Activated CD4-positive, CD25-positive, alpha-beta regulatory T cell treated with anti-CD3 and anti-CD28 coated beads, Interleukin-2, amount 50 U/mL, for 72 hours (primary cell): ENCODE measurements around the gene LCN2.
A peak's percentile ranks its signal among the peaks of the same experiment; 100 is the strongest.
"Not testable (repeated sequence)": the region's sequence is repeated elsewhere in the genome, so short reads cannot be mapped to it uniquely, and the experiment has no call there.

ENCODE experiments used
- DNase-seq: peaks from one replicate; pipeline ENCODE4 v3.0.0; 2021

LCN2 gene

DNA sequence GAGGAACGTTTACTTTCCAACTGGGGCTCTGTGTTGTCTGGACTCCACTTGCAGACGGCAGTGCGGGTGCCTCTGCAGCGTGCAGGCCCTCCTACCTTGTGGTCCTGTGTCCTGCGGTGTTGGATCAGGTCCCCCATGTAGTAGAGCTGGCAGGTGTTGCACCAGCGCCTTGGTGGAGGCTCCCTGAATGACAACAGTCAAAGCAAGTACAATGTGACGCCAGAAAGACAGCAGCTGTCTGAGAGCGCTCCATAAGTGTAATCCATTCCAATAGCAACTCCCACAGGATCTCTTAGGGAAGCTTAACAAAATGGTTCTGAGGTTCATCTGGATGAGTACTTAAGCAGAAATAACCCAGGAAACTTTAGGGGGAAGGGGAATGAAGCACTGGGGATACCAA lies 20.7 kb downstream of the LCN2 start:
- no peak for DNase-seq

GRCh38 chr9:128174062-128174461 lies 24.8 kb downstream of the LCN2 start:
- DNase-seq = no peak

- no peak for DNase-seq
These were observed 25.9 kb downstream of the LCN2 start for GRCh38 chr9:128175102-128175563.

- DNase-seq = no peak
These were observed 26.5 kb downstream of the LCN2 start for GRCh38 chr9:128175726-128176125.

GRCh38 chr9:128178806-128179431 lies 29.7 kb downstream of the LCN2 start:
- DNase-seq = no peak

DNA sequence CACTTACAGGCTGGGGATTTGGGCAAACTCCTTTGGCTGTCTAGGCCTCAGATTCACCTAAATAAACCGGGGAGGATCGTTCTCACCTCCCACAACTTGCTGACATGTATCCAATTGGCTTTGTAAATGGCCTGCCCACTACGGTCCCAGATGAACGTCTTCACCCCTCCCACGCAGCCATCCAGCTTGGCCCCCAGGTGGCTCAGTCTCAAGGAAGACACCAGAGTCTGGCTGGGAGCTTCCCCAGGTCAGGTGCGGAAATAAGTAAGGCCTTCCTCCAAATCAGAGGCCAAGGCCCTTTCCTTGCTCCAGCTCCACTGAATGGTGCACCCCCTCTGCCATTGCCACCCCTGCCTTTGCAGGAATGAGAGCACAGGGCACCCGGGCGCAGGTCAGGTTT lies 30.7 kb downstream of the LCN2 start:
- DNase-seq = no peak

- DNase-seq = no peak
These were observed 31.2 kb downstream of the LCN2 start for GRCh38 chr9:128180447-128180846.

- DNase-seq = not testable (repeated sequence)
These were observed 32.2 kb downstream of the LCN2 start for GRCh38 chr9:128181480-128181879.

DNA sequence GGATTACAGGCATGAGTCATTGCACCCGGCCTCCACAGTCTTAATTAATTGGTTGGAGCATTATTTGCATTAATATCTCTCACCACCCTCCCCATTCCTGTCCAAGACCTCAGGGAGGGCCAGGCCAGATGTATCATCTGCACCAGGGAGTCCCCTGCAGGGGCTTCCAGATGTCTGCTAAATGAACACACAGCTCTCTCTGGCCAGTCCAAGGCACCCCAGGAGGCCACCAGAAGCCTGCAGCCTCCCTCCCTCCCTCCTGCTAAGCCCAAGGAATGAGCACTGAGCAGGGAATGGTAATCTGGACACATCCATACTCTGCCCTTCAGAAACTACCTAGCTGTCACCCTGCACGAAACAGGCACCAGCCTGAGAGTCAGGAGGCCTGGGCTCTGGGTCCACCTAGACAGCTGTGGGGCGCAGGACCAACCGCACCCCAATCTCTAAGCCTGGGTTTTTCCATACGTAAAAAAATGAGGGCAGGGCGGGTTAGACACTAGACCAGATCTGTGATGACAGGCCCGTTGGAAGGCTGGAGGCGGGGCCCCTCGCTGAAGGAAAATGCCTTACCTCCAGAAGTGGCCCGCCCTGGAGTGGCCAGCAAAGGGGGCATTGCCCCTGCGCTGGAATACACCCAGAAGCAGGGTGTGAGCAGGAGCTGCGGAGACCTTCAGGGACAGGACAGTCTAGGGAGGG lies 33.8 kb downstream of the LCN2 start:
- DNase-seq = no peak

DNA sequence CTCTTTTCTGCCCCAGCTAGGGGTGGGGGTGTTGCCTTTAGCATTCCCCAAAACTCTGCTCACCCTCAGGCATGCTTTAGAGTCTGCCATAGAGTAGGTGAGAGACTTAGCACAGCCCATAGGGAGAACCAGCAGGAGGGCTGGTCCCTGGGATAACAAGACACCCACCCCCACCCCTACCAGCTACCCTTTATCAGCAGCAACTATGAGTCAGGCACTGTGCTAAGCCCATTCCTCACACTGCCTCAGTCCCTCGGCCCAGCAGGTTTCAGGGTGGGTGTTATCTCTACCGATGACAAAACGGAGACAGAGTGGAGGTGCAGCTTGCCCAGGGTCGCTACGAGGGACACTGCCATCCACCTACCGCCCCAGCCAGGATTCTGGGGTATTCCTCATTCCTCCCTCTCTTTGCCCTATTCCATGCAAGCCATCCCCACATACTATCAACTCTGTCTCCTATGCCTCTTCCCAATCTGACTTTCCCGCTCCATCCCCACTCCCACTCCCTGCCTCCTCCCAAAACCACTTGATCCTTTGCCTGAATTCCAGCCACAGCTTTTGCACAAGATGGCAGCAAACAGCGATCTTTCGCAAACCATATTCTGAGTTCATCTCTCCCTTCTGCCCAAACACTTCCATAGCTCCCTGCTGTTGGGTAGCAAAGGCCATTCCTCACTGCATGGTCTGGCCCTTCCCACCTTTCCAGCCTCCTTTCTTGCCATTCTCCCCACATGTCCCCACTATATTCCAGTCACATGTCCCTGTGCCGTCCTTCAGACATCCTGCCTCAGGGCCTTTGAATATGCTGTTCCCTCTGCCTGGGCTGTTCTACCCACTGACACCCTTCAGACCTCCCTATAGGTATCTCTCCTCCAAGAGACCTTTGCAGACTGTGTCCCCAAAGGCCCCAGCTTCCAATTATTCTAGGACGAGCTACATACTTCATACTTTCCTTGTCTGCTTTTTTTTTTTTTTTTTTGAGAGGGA lies 37.0 kb downstream of the LCN2 start:
- DNase-seq = no peak

DNA sequence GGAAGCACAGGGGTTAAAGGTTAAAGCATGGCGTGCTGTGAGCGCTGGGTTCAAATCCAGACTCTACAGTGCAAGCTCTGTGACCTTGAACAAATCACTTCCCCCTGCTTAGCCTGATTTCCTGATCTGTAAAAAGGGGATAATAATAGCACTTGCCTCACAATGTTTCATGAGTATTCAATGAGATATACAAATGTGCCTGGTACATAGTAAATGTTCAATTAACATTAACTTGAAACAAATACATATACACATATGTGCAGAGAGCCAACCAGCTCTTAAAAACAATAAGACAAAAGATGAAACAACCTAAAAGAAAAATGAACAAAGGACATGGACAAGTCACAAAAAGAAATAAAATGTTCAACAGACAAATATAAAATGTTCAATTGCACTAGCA lies 38.1 kb downstream of the LCN2 start:
- DNase-seq = no peak

- no peak for DNase-seq
These were observed 39.0 kb downstream of the LCN2 start for GRCh38 chr9:128188209-128188608.

DNA sequence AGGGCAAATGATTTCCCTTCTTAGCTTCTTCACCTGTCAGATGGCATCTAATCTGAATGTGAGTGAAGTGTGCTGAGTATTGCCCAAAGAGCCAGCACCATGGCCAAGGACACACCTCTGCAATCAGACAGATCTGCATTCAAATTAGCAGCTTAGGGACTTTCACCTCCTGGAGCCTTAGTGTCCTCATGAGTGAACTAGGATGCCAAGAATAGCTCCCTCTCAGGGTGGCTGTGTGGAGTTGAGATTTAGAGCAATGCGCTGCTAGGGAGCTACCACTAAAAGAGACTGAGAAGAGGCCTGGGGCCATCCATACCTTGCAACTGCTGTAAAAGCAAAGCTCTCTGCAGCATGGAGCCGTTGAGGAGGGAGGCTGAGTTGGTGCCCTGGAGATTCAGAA lies 40.8 kb downstream of the LCN2 start:
- no peak for DNase-seq

GRCh38 chr9:128190516-128191405 lies 41.5 kb downstream of the LCN2 start:
- no peak for DNase-seq

DNA sequence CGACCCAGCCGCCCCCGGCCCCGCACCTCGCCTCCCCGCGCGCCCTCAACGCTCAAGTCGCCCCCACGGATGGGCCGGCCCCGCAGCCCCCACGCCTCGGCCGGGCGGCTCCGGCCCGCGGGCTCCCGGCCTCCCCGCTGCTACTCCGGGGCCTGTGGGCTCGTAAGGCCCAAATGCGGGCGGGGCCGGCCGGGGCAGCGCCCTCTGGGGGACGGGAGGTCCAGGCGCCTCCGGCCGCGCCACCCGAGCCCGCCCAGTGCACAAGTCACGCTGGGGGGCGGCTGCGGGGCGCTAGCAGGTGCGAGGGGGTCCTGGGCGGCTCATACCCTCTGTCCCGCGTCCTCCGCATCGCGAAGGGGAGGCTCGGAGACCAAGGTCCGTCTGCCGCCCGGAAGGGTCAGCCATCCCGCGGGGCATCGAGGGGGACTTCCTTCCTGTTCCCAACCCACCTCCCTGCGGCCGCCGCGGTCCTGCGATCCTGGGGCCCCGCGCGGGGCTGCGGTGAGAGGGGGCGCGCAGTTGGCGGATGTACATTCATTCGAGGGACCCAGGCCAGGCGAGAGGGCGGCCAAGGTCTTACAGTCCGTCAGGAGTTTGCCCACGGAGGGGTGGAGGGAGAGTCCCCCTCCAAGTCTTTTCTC lies 42.3 kb downstream of the LCN2 start, which contains the start of gene CIZ1:
Gene CIZ1 (minus strand): TSS at position 167 of the 641 bp plus-strand sequence. CDS start 715 bp downstream, outside the sequence.
- peak; percentile 84 for DNase-seq

- no peak for DNase-seq
These were observed 43.5 kb downstream of the LCN2 start for GRCh38 chr9:128192601-128193371.

GRCh38 chr9:128193469-128194096 lies 44.3 kb downstream of the LCN2 start:
- DNase-seq = no peak

GRCh38 chr9:128201441-128202369 lies 52.5 kb downstream of the LCN2 start:
- no peak for DNase-seq

- no peak for DNase-seq
These were observed 53.4 kb downstream of the LCN2 start for GRCh38 chr9:128202648-128203023.
